ENCODE data around the gene RPP14.
"Not testable (repeated sequence)": the region's sequence is repeated elsewhere in the genome, so short reads cannot be mapped to it uniquely, and the experiment has no call there.

RPP14 gene

DNA sequence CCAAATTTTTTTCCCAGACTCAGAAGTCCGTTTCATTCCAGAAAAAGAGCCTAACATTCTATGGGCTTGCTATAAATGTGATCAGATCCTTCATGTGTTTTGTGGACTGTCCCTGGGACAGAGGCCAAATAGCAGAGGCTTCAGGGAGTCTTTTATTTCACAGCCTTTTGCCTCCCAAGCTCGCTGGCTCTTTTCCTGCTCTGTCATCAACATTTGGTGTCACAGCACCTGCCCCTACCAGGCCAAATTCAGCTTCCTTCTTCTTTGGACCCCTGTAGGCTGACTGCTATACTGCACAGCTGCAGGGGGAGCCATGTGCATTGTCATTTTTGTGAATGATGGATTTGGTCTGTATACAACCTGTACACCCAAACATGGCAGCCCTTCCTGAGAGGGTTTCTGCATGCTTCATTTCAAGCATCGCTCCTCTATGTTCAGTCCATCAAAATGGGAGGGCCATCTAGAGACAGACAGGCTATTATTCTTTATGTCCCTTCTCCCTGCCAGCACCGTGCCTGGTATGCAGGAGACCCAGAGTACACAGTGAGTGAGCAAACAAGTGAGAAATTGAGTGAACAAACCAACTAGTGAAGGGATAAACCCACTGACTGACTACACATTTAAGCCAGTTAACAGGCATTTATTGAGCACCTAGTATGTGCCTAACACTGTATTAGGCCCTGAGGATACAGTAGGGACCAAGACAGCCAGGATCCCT, 17.9 kb upstream of the RPP14 start:
- TF ChIP-seq CTCF (IDR thresholded peaks at IDR 0.05; ENCODE audit: insufficient read depth, low read length, missing control alignments) = no peak
- no peak overlapping the region for H3K4me3 ChIP-seq (ENCODE audit: low read depth, low read length)
- no peak for DNase-seq (ENCODE audit: low read depth, low spot score)
- ChIA-PET CTCF (interaction anchor here (0.8 to 1.9 kb wide), 4 partner anchors 14 to 111 kb away, joined by 3 to 6 read pairs (median 5); partner anchors contain the start of genes HTD2 and RPP14), POLR2A (no interaction called here)

DNA sequence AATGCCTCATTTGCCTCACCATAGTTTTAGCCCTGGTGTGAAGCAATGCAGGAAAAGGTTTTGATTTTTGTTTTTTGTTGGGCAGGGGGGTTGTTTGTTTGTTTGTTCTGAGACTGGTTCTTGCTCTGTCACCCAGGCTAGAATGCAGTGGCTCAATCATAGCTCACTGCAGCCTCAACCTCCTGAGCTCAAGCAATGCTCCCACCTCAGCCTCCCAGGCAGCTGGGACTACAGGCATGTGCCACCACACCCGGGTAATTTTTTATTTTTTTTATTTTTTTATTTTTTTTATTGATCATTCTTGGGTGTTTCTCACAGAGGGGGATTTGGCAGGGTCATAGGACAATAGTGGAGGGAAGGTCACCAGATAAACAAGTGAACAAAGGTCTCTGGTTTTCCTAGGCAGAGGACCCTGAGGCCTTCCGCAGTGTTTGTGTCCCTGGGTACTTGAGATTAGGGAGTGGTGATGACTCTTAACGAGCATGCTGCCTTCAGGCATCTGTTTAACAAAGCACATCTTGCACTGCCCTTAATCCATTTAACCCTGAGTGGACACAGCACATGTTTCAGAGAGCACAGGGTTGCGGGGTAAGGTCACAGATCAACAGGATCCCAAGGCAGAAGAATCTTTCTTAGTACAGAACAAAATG, 17.0 kb upstream of the RPP14 start:
- H3K4me3 ChIP-seq (ENCODE audit: low read depth, low read length); DNase-seq (ENCODE audit: low read depth, low spot score); POLR2A ChIA-PET: not testable (repeated sequence)
- CTCF ChIA-PET = interaction anchor here (1.6 to 1.9 kb wide), 2 partner anchors 17 to 112 kb away, joined by 4 to 6 read pairs; partner anchors contain the start of genes HTD2 and RPP14

- POLR2A ChIA-PET; DNase-seq (ENCODE audit: low read depth, low spot score); H3K4me3 ChIP-seq (ENCODE audit: low read depth, low read length): not testable (repeated sequence)
- CTCF ChIA-PET = interaction anchor here (19.9 kb wide), 1 partner anchor 107 kb away, joined by 1062 read pairs; no protein-coding TSS in a partner anchor
These were observed 15.6 kb upstream of the RPP14 start for GRCh38 chr3:58290446-58290845.

DNA sequence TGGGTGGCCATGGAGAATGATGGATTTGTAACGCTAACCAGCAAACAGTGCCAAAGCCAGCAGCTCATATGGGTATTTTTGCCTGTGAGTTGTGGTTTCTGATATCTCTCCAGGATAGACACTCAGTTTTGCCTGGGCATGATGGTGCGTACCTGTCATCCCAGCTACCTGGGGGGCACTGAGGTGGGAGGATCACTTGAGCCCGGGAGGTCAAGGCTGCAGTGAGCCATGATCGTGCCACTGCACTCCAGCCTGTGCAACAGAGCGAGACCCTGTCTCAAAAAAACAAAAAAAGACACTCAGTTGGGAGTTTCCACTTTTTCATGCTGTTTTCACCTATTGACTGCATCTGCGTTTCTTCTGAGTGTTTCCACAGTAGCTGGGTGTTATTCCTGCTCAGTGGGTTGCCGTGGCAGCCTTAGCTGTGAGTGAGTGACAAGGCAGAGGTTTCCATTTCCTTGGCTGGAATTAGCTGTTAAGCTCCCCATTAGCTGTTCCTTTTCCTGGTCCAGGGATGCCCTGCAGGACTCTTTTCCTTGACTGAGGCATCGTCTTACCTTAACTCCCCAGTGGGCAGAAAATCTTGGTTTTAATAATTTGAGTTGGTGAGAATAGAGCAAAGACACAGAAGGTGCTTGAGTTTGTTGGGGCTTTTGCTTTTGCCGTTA, 14.2 kb upstream of the RPP14 start:
- POLR2A ChIA-PET = interaction anchor here (1.1 kb wide), 1 partner anchor 15 kb away, joined by 4 read pairs; the partner anchor contains the start of genes HTD2 and RPP14
- no peak for DNase-seq (ENCODE audit: low read depth, low spot score)
- CTCF ChIA-PET = interaction anchor here (0.7 to 19.9 kb wide), 6 partner anchors 9 to 109 kb away, joined by 3 to 1062 read pairs (median 8); partner anchors contain the start of genes HTD2 and RPP14
- H3K4me3 ChIP-seq (ENCODE audit: low read depth, low read length) = no peak overlapping the region
- no peak for TF ChIP-seq CTCF (IDR thresholded peaks at IDR 0.05; ENCODE audit: insufficient read depth, low read length, missing control alignments)

- TF ChIP-seq CTCF (IDR thresholded peaks at IDR 0.05; ENCODE audit: insufficient read depth, low read length, missing control alignments) = no peak
- CTCF ChIA-PET = interaction anchor here (0.7 to 19.9 kb wide), 6 partner anchors 8 to 110 kb away, joined by 3 to 1062 read pairs (median 8); partner anchors contain the start of genes HTD2 and RPP14
- no peak for DNase-seq (ENCODE audit: low read depth, low spot score)
- H3K4me3 ChIP-seq (ENCODE audit: low read depth, low read length) = no peak overlapping the region
- POLR2A ChIA-PET = no interaction called here
These were observed 13.2 kb upstream of the RPP14 start for GRCh38 chr3:58292866-58293265.

- H3K4me3 ChIP-seq (ENCODE audit: low read depth, low read length) = no peak overlapping the region
- POLR2A ChIA-PET = no interaction called here
- TF ChIP-seq CTCF (IDR thresholded peaks at IDR 0.05; ENCODE audit: insufficient read depth, low read length, missing control alignments) = no peak
- CTCF ChIA-PET = interaction anchor here (1.1 to 19.9 kb wide), 4 partner anchors 9 to 111 kb away, joined by 3 to 1062 read pairs (median 38); partner anchors contain the start of genes HTD2 and RPP14
- DNase-seq (ENCODE audit: low read depth, low spot score) = no peak
These were observed 12.5 kb upstream of the RPP14 start for GRCh38 chr3:58293516-58293915.

DNA sequence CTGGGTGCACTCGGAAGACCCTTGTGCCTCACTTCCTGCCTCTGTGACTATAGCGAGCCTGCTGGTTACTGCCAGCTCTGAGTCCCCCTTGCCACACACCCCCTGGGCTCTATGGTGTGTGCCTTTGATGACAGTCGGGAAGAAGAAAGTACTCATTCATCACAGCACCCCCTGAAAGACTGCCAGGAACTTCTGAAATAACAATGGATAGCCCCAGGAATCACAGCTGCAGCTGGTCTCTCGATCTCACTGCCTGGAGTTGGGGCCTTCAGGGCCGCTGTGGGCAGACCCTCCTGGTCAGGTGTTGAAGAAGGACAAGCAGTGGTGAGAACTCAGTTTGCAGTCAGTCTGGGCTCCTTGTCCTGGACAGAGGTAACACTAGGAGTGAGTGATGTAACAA, 9.8 kb upstream of the RPP14 start:
- no peak for TF ChIP-seq CTCF (IDR thresholded peaks at IDR 0.05; ENCODE audit: insufficient read depth, low read length, missing control alignments)
- DNase-seq (ENCODE audit: low read depth, low spot score) = no peak
- H3K4me3 ChIP-seq (ENCODE audit: low read depth, low read length) = no peak overlapping the region
- ChIA-PET CTCF (interaction anchor here (1.0 to 19.9 kb wide), 5 partner anchors 10 to 113 kb away, joined by 3 to 1062 read pairs (median 3); partner anchors contain the start of genes HTD2 and RPP14), POLR2A (no interaction called here)
